Cardiac fibroblast (primary cell): Measurements from ENCODE around the gene STK10.

Source experiments
- DNase-seq, 2 donors: peaks; one replicate each; pipeline versions ENCODE4 v3.0.0 to v3.0.0-alpha.2; 2010; ENCODE audit warnings: low read depth in 2 of 2
- H3K4me3 ChIP-seq, 2 donors: replicated peaks in 1 of 2; 1 replicate in 1 of 2; 2 replicates in 1 of 2; pipeline ENCODE4 v1.5.1; 2011; ENCODE audit warnings: low read depth in 2 of 2, low read length in 2 of 2, mild to moderate bottlenecking in 2 of 2, moderate library complexity in 1 of 2
- TF ChIP-seq, protein P1 (sequence below): IDR thresholded peaks from one replicate; pipeline ENCODE4 v1.5.1; 2011; ENCODE audit warnings: low read depth, mild to moderate bottlenecking, low read length, inconsistent platforms

Gene STK10

DNA sequence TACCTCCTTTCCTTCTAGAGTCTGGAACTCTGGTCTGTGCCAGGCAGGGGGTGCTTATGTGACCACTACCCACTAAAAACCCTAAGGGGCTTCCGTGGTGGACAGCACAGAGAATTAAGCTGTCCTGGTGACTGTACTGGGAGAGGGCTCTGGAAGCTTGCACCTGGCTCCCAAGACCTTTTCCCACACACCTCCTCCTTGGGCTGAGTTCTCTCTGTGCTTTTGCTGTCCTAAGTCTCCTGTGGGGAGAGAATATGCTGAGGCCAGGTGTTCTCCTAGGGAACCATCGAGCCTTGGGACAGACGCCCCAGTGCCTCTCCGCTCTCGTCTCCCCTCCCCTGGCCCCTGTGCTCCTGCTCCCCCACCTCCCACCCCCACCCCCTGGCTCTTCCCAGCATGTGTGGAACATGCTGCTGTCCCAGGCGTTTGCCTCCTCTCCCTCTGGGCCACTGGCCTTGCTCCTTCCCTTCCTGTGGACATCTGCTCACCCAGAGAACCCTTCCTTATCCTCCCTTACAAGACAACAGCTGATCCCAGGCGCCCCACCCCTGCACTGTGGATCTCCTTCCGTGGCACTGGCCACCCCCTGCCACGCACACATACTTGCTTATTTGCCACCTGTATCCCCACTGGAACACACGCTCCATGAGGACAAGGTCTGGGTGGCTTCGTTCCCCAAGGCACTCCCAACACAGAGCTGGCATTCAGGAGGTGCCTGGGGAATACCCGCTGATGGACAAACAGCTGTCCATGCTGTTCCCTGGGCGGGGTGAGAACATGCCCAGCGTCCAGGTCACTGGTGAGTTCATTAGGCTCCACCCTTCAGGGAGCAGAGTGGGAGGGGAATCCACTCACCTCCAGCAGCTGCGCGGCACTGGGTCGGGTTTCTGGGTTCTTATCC lies 83.0 kb downstream of the STK10 start:
- H3K4me3 ChIP-seq, result no peak overlapping the region
- DNase-seq, result peak in 1 of 2 donors; percentile 18
- TF ChIP-seq, protein P1, sequence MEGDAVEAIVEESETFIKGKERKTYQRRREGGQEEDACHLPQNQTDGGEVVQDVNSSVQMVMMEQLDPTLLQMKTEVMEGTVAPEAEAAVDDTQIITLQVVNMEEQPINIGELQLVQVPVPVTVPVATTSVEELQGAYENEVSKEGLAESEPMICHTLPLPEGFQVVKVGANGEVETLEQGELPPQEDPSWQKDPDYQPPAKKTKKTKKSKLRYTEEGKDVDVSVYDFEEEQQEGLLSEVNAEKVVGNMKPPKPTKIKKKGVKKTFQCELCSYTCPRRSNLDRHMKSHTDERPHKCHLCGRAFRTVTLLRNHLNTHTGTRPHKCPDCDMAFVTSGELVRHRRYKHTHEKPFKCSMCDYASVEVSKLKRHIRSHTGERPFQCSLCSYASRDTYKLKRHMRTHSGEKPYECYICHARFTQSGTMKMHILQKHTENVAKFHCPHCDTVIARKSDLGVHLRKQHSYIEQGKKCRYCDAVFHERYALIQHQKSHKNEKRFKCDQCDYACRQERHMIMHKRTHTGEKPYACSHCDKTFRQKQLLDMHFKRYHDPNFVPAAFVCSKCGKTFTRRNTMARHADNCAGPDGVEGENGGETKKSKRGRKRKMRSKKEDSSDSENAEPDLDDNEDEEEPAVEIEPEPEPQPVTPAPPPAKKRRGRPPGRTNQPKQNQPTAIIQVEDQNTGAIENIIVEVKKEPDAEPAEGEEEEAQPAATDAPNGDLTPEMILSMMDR, result no peak

DNA sequence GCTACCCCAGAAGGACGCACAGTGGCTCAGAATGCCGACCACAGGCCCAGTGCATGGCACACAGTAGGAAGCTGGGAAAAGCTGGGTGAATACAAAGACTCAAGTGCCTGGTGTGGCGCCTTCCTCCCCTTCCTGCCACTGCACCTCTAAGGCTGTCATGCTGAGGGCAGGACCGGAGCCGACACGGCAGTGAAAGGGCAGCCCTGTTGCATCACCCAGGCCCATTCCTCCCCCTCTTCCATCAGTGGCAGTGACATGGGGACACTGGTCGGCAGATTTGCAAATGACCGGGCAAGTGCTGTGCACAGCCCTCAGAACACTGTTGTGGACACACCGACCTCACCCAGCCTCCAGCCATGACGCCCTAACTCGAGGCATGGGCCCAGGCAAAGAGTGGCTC lies 84.0 kb downstream of the STK10 start:
- H3K4me3 ChIP-seq, result no peak overlapping the region
- TF ChIP-seq, protein P1, result no peak

DNA sequence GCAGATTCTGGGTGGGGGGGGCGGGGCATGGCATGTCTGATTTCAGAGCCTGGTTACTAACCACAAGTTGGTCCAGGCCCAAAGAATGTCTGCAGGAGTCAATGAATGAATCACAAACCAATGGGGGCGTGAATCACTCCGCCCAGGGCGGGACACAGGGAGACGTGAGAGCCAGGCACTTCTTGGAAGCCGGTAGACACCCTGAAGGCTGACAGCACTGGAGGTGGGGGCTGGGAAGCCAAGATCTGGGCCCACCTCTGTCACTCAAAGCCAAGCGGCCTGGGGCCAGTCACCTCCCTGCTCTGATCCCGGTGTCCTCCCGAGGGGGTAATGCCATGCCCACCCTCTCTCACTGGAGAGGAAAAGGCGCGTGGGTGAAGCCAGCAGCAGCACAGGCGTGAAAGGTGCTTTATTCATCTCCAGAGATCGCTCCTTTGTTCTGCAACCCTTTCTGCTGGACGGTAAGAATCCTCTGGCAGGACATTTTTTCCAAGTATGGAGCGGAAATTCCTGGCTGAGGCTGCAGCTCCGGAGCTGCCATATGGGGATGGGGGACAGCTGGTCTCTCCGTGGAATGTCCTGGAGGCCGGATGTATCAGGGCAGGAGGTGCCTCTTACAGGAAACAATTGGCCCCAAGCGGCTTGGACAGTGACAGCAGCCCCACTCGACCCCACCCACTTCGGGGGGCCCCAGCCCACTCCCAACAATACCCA lies 85.0 kb downstream of the STK10 start:
- peak overlapping the region; percentile 3 to 51 for H3K4me3 ChIP-seq
- TF ChIP-seq, protein P1, result no peak
- peak; percentile 97 to 98 for DNase-seq

More for the DNA sequence above, 84.0 kb downstream of the STK10 start:
- no peak for DNase-seq

DNA sequence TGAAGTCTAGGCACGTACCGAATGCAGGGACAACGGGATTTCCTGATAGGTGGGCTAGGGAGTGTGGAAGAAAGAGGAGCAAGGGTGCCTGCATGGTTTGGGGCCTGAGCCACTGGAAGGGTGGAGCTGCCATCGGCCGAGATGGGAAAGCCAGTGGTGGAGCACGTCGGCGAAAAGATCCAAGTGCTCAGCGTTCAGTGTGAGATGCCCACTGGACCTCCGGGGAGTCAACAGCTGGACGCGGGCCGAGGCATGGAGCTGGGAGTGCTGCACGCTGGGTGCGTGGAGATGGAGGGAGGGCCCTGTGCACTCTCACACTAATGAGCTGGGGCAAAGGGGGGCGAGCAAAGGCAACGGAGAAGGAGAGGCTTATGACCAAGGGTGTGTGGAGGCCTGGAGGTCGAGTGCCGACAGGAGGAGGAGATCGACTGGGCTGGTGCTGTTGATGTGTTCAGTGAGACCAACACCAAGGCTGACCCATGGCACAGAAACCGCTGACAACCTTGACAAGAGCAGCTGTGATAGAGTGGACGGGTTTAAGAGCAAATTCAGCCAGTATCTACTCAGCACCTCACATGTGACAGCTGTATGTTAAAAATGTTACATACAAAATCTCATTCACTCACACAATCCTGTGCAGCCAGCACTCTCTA lies 85.7 kb downstream of the STK10 start:
- peak in 1 of 2 donors; percentile 89 for DNase-seq
- TF ChIP-seq, protein P1, result no peak
- no peak overlapping the region for H3K4me3 ChIP-seq

DNA sequence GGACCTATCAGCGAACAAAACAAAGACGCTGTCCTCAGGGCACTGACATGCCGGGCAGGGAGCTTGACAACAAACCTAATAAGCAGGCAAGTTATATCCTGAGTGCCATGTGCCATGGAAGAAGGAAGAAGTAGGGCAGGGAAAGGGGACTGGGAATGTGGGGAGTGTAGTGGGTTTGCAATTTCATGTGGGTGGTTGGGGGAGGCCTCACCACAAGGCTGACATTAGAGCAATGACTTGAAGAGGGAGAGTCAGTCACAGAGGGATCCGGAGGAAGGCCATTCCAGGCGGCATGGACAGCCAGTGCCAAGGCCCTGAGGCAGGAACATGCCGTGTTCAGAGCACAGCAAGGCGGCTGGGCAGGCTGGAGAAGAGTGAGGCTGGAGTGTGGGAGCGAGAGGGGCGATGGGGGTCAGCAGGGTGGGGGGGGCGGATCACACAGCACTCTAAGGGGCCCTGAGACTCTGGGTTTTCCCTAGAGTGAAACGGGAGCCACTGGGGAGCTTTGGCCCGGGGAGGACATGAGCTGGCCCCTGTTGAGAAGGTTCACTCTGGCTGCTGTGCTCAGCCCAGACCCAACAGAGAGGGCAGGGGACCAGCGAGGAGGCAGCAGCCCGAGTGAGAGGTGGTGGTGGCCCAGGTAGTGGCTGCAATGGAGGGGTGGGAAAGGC lies 86.3 kb downstream of the STK10 start:
- DNase-seq, result no peak
- TF ChIP-seq, protein P1, result no peak
- no peak overlapping the region for H3K4me3 ChIP-seq

DNA sequence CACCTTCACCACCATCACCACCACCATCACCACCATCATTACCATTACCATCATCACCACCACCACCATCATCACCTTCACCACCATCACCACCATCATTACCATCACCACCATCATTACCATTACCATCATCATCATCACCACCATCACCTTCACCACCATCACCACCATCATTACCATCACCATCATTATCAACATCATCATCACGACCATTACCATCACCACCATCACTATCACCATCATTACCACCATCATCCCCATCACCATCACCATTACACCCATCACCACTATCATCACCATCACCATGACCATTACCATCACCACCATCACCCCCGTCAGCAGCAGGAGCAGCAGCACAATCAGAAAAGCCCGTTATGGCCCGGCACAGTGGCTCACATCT lies 89.1 kb downstream of the STK10 start:
- no peak for DNase-seq

More for the DNA sequence above, 89.1 kb downstream of the STK10 start:
- TF ChIP-seq, protein P1, result no peak
- no peak overlapping the region for H3K4me3 ChIP-seq
